Fibroblast of pulmonary artery (primary cell): ENCODE measurements around the gene YARS1.
A peak's percentile ranks its signal among the peaks of the same experiment; 100 is the strongest.

Experiments used
- DNase-seq: peaks from one replicate; pipeline ENCODE4 v3.0.0-alpha.2; 2010; ENCODE audit warnings: low read depth
- H3K4me3 ChIP-seq: replicated peaks from 2 replicates; pipeline ENCODE4 v1.5.1; 2011; ENCODE audit warnings: low read depth, mild to moderate bottlenecking, control low read depth, low read length, moderate library complexity
- CTCF ChIP-seq: IDR thresholded peaks from 2 replicates; pipeline ENCODE4 v1.5.1; 2011; ENCODE audit warnings: mild to moderate bottlenecking, control low read depth, low read length, inconsistent platforms; ENCODE audit errors: missing control alignments

YARS1 gene

DNA sequence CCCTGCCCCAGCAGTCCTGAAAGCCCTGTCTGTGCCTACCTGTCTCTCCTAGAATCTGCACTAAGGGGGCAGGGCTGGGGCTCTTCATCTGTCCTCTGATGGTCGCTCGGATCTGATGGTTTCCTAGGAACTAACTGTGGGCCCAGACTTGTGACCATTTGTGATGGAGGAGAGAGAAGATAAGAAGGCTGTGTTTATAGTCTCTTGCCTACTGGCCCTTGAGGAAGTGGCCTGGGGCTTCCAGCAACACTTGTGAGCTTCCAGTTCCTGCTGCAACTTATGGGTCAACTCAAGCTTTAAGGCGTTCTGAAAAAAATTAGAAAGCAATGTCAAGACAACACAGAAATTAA lies 61.4 kb downstream of the YARS1 start:
- TF ChIP-seq CTCF = no peak
- no peak overlapping the region for H3K4me3 ChIP-seq
- no peak for DNase-seq

DNA sequence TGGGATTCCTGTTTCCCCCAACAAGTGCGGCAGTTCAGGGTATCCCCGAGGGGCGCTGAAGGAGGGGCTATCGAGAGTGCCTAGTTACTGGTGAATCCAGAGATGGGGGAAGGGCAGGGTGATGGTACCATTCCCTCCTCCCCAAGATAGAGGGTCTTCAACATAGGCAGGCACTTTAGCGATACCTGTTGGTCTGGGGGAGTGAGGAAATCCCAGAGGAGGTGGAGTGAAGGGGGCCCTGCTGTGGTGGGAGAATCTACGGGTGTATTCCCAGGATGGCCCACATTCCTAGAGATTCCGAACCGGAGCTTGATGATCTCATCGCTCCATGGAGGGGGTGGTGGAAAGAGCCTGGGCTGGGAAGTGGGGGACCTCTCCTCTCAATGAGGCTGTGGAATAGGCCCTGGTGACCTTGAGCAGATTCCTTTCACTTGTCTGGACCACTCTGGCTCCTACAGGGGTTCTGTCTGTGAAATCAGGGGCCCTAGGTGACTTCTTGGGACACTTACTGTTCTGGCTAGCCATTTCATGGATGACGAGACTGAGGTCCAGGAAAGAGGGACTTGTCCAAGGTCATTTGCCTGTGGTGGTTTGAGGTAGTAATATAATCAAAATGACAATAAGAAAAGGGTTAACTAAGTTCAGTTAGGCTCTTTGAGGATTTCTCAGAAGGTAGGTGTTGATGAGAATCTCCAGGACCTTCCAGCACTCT lies 61.9 kb downstream of the YARS1 start:
- no peak for TF ChIP-seq CTCF
- H3K4me3 ChIP-seq = peak overlapping the region; percentile 8
- no peak for DNase-seq

DNA sequence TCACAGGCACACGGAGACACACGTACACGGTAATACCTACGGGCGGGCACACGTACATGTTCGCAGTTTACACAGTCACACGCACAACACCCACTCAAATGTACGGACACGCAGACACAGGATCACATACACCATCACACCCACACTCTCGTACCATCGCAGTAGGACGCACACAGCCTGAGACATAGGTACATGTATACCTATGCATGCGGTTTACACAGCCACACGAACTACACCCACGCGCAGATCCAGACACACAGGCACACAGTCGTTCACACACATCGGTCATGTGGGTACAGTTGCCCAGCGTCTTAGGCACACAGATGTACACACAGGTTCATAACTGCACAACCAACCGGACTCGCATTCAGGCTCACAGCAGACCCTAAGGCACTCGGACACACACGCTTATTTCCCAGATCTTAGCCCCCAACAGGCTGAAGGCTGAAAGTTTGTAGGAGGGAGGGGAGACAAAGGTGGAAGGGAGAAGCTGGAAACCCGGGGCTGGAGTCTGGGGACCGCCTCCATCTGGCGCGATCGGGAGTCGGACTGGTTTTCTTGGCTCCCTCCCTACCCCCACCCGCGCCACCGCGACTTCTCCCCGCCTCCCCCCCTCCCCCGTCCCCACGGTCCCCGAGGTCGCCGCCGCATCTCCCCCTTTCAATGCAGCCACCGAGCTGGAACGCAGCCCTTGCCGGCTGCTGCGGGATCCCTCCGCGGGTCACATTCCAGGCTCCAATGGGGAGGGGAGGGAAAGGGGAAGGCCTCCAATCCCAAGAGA lies 62.7 kb downstream of the YARS1 start:
- peak; percentile 23 for DNase-seq
- no peak for TF ChIP-seq CTCF
- peak overlapping the region; percentile 55 for H3K4me3 ChIP-seq

GRCh38 chr1:32753532-32754316 lies 63.4 kb downstream of the YARS1 start:
- TF ChIP-seq CTCF = no peak
- peak overlapping the region; percentile 55 for H3K4me3 ChIP-seq
- DNase-seq = peak; percentile 47

GRCh38 chr1:32749771-32750170 lies 67.4 kb downstream of the YARS1 start:
- H3K4me3 ChIP-seq = no peak overlapping the region
- TF ChIP-seq CTCF = no peak
- no peak for DNase-seq

GRCh38 chr1:32749332-32749731 lies 67.8 kb downstream of the YARS1 start:
- H3K4me3 ChIP-seq = no peak overlapping the region
- no peak for DNase-seq
- TF ChIP-seq CTCF = no peak
